ENCODE measurements around the gene TTLL11.

Gene TTLL11

DNA sequence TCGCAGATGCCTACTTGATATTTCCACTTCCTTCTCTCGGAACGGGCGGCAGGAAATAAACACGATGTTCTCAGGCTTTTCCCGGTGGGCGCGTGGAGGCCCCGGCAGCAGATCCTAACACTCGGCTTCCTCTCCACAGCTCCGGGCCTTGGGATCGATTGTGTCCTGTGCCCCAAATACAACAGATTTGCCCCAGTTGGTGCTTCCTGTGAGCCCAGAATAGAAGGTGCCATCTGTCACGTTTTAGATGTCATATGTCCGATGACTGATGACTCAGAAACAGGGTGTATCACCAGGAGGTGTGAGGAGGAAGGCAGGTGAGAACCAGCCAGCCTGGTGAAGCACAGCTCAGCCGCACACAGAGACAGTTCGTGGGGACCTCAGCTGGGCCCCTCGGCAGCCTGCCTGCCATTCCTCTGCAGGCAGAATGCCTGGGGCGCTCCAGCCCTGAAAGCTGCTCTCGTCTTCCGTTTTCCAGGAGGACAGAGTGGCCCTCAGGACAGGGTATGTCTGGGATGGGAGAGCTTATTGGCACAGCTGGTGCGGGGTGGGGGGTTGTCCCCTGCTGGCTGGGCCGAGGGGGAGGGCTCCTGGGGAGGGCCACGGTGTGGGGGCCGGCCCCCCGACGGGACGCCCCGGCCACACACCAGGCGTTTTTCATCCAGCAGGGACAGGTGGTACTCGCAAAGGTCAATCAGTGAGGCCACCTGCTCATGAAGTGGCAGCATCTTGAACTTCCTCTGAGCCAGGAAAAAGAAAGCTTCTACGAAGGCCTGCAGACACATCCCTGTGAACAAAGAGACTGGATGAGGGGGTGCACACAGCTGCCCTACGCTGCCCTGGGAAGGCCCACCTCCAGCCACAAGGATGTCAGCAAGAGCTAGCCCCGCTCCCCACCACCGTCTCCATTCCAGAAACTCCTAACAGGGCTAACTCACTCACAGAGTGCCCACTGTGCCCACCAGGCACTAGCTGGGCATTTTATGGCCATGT, 270.7 kb downstream of the TTLL11 start:
- H3K9ac ChIP-seq (ENCODE audit: low read depth, low read length): no peak overlapping the region; the same call in 1 of the 2 replicates
- H3K36me3 ChIP-seq (ENCODE audit: control insufficient read depth, insufficient read depth, low read length): no peaks in the 10 kb centered on the region
- H3K4me1 ChIP-seq (ENCODE audit: control insufficient read depth, insufficient read depth, low read length): peaks cover 9% of the 10 kb centered on the region
- H3K4me3 ChIP-seq (ENCODE audit: low read depth, low read length): no peak overlapping the region
- H3K9me3 ChIP-seq (ENCODE audit: control insufficient read depth, insufficient read depth, low read length): no peaks in the 10 kb centered on the region
- H3K27ac ChIP-seq (ENCODE audit: low read depth, low read length): no peak overlapping the region
- no peaks in the 10 kb centered on the region for H3K27me3 ChIP-seq (ENCODE audit: control insufficient read depth, insufficient read depth, low read length)

DNA sequence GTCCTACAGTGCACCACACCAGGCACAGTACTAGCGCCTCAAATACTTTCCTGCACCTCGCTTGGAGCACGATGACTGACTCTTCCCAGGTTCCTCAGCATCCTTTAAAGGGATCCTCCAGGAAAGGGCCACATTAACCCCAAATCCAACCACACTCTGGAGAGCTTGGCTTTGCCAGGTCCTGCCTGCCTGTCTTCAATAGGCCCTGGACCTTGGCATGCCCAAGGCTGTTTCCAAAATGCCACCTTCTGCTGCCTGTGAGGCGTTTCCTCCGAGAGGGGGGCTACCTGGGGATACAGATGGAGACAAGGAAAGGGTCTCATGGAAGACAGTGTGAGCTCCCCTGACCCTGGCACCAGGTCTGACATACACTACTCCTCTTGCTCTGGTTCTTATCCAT, 271.8 kb downstream of the TTLL11 start:
- Histone ChIP-seq H3K9me3 (ENCODE audit: control insufficient read depth, insufficient read depth, low read length) (no peaks in the 10 kb centered on the region), H3K9ac (ENCODE audit: low read depth, low read length) (no peak overlapping the region), H3K4me3 (ENCODE audit: low read depth, low read length) (no peak overlapping the region), H3K27ac (ENCODE audit: low read depth, low read length) (no peak overlapping the region), H3K27me3 (ENCODE audit: control insufficient read depth, insufficient read depth, low read length) (no peaks in the 10 kb centered on the region), H3K4me1 (ENCODE audit: control insufficient read depth, insufficient read depth, low read length) (peaks cover 9% of the 10 kb centered on the region), H3K36me3 (ENCODE audit: control insufficient read depth, insufficient read depth, low read length) (no peaks in the 10 kb centered on the region)

DNA sequence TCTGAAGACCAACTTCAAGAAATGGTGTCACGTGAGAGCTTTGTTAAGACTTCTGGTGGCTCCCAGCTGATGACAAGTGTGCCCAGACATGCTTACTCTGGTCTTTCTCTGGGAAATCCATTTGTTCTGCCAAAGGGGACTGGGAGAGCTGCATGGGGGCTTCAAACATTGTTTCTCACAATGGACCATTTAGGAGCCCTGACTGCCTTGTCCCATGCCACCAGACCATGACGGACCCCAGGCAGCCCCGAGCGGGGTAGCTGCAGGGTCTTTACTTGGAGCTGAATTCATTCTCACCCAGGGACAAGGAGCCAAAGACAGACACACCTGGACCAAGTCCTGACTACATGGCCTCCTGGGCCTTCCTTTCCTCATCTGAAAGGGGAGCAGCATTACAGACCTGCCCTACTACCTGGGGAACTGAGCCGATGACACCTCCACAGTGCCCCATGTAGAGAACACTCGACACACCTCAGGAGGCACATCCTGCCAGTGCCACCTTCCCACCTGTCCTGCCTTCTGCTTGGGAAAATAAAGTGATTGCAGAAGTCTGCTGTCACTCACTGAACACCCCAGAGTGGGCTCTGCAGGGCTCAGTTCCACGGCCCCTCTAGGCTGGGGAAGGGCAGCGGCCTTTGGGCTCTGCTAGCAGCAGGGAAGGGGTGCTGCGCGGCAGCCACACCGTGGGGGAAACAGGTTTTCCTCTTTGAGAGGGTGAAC, 272.7 kb downstream of the TTLL11 start:
- no peak overlapping the region for H3K4me3 ChIP-seq (ENCODE audit: low read depth, low read length)
- no peaks in the 10 kb centered on the region for H3K36me3 ChIP-seq (ENCODE audit: control insufficient read depth, insufficient read depth, low read length)
- no peaks in the 10 kb centered on the region for H3K9me3 ChIP-seq (ENCODE audit: control insufficient read depth, insufficient read depth, low read length)
- no peak overlapping the region for H3K27ac ChIP-seq (ENCODE audit: low read depth, low read length)
- H3K9ac ChIP-seq (ENCODE audit: low read depth, low read length): no peak overlapping the region
- H3K4me1 ChIP-seq (ENCODE audit: control insufficient read depth, insufficient read depth, low read length): peaks cover 9% of the 10 kb centered on the region
- no peaks in the 10 kb centered on the region for H3K27me3 ChIP-seq (ENCODE audit: control insufficient read depth, insufficient read depth, low read length)

DNA sequence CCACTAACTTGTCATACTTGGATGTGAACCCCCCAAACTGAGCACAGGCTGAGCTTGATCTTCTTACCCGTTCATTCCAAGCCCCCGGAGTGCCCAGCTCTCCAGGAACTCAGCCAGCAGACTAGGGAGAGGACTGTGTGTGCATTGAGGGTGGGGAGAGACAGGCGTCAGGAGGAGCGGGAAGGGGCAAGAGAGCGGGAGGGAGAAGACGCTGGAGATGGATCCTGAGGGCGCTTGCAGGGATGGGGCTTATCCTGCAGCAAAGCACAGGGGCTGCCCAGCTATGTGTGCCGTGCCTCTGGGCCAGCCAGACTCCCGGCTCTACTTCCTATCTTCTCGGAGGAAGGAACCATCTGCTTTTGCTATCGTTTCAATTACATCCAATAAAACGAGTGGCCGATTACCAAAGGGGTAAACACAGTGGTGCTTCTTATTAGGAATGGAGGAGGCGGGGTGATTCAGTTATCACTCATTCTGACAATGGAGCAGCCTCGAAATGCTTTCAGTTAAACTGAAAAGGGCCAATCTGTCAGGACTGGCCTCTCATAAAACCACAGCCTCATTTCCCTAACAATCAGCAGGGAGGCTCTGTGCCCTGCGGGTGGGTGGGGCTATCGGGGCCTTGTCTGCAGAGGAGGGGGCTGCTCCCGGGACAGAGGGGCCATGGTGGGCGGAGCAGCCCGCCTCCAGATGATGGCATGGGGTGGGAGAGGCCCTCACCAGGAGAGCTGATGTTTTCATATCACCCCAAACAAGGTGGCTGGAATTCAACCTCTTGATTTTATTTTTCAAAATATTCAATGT, 273.5 kb downstream of the TTLL11 start:
- Histone ChIP-seq H3K36me3 (ENCODE audit: control insufficient read depth, insufficient read depth, low read length) (no peaks in the 10 kb centered on the region), H3K9me3 (ENCODE audit: control insufficient read depth, insufficient read depth, low read length) (no peaks in the 10 kb centered on the region), H3K27me3 (ENCODE audit: control insufficient read depth, insufficient read depth, low read length) (no peaks in the 10 kb centered on the region), H3K4me3 (ENCODE audit: low read depth, low read length) (no peak overlapping the region), H3K27ac (ENCODE audit: low read depth, low read length) (peak overlapping the region; percentile 14), H3K4me1 (ENCODE audit: control insufficient read depth, insufficient read depth, low read length) (peaks cover 9% of the 10 kb centered on the region), H3K9ac (ENCODE audit: low read depth, low read length) (no peak overlapping the region)

DNA sequence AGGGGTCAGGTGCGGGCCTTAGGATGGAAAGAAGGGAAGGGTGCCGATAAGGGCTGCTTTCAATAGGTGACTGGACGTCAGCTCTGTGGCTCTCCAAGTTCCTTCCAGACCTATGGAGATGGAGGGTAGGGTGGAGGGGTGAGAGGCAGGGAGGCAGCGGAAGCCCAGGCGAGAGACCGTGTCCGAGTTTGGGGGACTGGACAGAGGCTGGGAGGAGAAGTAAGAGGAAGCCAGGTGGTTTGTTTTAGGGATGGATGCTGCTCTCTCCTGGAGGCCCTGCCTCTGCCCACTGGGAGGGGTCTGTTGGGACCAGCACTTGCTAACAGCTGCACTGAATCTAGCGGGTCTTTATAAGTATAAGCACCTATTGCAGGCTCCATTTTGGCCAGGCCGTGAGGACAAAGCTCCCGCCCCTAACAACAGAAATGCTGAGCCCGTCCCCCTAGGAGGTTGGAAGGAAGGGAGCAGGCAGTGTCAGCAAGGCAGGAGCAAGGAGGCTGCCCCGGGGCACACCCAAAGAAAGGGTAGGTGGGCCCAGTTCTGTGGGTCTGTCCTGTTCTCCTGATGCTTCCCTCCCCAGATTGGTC, 274.2 kb downstream of the TTLL11 start:
- Histone ChIP-seq H3K9ac (ENCODE audit: low read depth, low read length) (no peak overlapping the region), H3K4me3 (ENCODE audit: low read depth, low read length) (no peak overlapping the region), H3K9me3 (ENCODE audit: control insufficient read depth, insufficient read depth, low read length) (no peaks in the 10 kb centered on the region), H3K4me1 (ENCODE audit: control insufficient read depth, insufficient read depth, low read length) (peaks cover 9% of the 10 kb centered on the region), H3K36me3 (ENCODE audit: control insufficient read depth, insufficient read depth, low read length) (no peaks in the 10 kb centered on the region), H3K27ac (ENCODE audit: low read depth, low read length) (no peak overlapping the region), H3K27me3 (ENCODE audit: control insufficient read depth, insufficient read depth, low read length) (no peaks in the 10 kb centered on the region)

DNA sequence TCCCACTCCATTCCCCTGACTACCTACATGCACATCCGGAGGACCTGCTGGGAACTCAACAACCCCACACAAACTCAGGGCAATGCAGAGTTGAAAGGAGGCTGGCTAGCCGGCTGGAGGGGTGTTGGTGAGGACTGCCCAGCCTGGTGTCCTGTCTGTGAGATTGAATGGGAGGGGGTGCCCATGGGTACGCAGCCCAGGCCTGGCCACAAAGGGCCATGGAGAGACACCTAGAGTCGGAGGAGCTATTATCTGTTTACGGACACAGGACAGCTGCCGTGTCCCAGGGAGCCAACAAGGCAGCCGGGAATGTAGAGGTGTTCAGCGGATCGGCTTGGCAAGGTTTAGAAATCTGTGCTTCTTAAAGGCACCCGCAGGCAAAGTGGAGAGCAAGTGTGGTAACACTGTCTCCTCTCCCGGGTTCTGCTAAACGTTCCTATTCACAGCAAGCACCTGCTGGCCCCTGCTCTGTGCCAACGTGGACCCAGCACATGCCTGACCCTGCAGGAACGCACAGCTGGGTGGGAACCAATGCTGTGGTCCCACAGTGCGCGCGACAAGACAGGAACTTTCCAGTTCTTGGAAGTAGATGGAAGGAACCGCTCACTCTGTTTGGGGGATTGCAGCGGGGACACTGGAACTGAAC, 275.0 kb downstream of the TTLL11 start:
- Histone ChIP-seq H3K9ac (ENCODE audit: low read depth, low read length) (no peak overlapping the region), H3K27ac (ENCODE audit: low read depth, low read length) (no peak overlapping the region), H3K4me3 (ENCODE audit: low read depth, low read length) (no peak overlapping the region), H3K9me3 (ENCODE audit: control insufficient read depth, insufficient read depth, low read length) (no peaks in the 10 kb centered on the region), H3K4me1 (ENCODE audit: control insufficient read depth, insufficient read depth, low read length) (peaks cover 16% of the 10 kb centered on the region), H3K27me3 (ENCODE audit: control insufficient read depth, insufficient read depth, low read length) (no peaks in the 10 kb centered on the region), H3K36me3 (ENCODE audit: control insufficient read depth, insufficient read depth, low read length) (no peaks in the 10 kb centered on the region)

DNA sequence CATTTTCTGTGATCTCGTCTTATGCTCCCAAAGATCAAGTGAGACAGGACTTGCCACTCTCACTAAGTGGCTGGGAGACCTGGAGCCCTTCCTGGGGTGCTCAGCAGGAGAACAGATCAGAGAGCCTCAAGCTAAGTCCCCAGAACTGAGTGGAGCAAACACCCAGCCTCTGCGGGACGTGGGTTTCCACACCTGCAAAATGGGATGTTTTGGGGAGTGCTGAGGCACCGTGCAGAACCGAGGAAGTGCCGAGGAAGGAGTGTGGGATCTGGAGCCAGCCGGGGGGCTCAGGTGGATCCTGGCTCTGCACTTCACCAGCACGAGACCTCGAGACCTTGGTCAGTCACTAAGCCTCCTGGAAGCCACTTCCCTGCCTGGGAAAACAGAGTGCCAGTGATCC, 275.6 kb downstream of the TTLL11 start:
- Histone ChIP-seq H3K27ac (ENCODE audit: low read depth, low read length) (no peak overlapping the region), H3K27me3 (ENCODE audit: control insufficient read depth, insufficient read depth, low read length) (no peaks in the 10 kb centered on the region), H3K9me3 (ENCODE audit: control insufficient read depth, insufficient read depth, low read length) (no peaks in the 10 kb centered on the region), H3K4me3 (ENCODE audit: low read depth, low read length) (no peak overlapping the region), H3K9ac (ENCODE audit: low read depth, low read length) (no peak overlapping the region), H3K36me3 (ENCODE audit: control insufficient read depth, insufficient read depth, low read length) (no peaks in the 10 kb centered on the region), H3K4me1 (ENCODE audit: control insufficient read depth, insufficient read depth, low read length) (peaks cover 18% of the 10 kb centered on the region)

DNA sequence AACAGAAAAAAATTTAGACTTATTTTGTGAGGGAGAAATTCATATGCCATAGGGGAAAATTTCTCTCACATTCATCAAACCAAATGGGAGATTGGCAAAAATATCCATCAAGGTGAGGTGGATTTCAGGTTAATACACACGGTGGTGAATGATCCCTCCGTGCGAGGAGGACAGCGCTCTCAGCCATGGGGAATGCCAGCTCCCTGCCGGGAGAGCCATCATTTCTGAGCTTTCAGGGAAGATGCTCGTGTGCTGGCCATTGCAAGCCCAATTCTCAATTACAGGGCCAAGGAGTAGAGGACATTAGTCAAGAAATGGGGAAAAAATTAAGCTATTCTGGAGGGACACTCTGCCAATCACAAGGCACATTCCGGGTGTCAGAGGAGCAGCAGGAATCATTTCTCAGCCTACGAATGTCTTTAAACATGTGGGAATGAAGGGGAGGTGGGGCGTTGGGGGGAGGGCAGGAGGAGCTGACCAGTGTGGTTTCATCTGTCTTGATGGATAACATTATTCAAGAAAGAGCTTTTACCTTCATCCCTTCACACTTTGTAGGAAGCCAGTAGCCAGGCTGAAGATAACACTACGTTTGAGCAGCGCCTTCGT, 276.2 kb downstream of the TTLL11 start:
- Histone ChIP-seq H3K4me1 (ENCODE audit: control insufficient read depth, insufficient read depth, low read length) (peaks cover 23% of the 10 kb centered on the region), H3K9ac (ENCODE audit: low read depth, low read length) (no peak overlapping the region), H3K9me3 (ENCODE audit: control insufficient read depth, insufficient read depth, low read length) (no peaks in the 10 kb centered on the region), H3K27ac (ENCODE audit: low read depth, low read length) (no peak overlapping the region), H3K36me3 (ENCODE audit: control insufficient read depth, insufficient read depth, low read length) (no peaks in the 10 kb centered on the region), H3K27me3 (ENCODE audit: control insufficient read depth, insufficient read depth, low read length) (no peaks in the 10 kb centered on the region), H3K4me3 (ENCODE audit: low read depth, low read length) (no peak overlapping the region)

DNA sequence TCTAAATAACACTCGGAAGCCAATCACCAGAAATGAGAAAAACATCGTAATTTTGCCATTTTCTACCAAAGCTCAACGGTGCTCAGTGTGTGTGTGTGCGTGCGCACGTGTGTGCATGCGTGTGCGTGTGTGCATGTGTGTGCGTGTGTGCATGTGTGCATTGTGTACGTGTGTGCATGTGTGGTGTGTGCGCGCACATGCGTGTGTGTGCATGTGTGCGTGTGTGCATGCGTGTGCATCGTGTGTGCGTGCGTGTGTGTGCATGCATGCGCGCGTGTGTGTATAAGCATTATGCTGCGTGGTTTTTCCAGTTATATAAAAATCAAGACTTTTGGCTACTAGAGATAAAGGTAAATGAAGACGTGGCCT, 276.7 kb downstream of the TTLL11 start:
- Histone ChIP-seq H3K27ac (ENCODE audit: low read depth, low read length) (no peak overlapping the region), H3K4me1 (ENCODE audit: control insufficient read depth, insufficient read depth, low read length) (peaks cover 25% of the 10 kb centered on the region)

More for the DNA sequence above, 276.7 kb downstream of the TTLL11 start:
- Histone ChIP-seq H3K9me3 (ENCODE audit: control insufficient read depth, insufficient read depth, low read length) (no peaks in the 10 kb centered on the region), H3K27me3 (ENCODE audit: control insufficient read depth, insufficient read depth, low read length) (no peaks in the 10 kb centered on the region), H3K4me3 (ENCODE audit: low read depth, low read length) (no peak overlapping the region), H3K9ac (ENCODE audit: low read depth, low read length) (no peak overlapping the region), H3K36me3 (ENCODE audit: control insufficient read depth, insufficient read depth, low read length) (no peaks in the 10 kb centered on the region)

All from HUES48 (cell line).